RPMI8226 (cell line): ENCODE data around the gene IER3.
"Not testable (repeated sequence)": the region's sequence is repeated elsewhere in the genome, so short reads cannot be mapped to it uniquely, and the experiment has no call there.

Experiments used
- DNase-seq: peaks from one replicate; pipeline ENCODE4 v3.0.0-alpha.2; 2015

The IER3 gene

GRCh38 chr6:30747300-30747687 lies 2.9 kb upstream of the IER3 start:
- no peak for DNase-seq

- DNase-seq: peak; percentile 42
Measured at GRCh38 chr6:30743099-30744053, 971 bp downstream of the IER3 start.

- DNase-seq: peak; percentile 99
Measured at GRCh38 chr6:30742316-30743098, 1.8 kb downstream of the IER3 start, which contains the start of gene FLOT1. FLOT1 (minus strand) TSS chr6:30742687; CDS start chr6:30742189, 498 bp downstream.

GRCh38 chr6:30741789-30742315 lies 2.5 kb downstream of the IER3 start:
- no peak for DNase-seq

GRCh38 chr6:30741063-30741779 lies 3.1 kb downstream of the IER3 start:
- no peak for DNase-seq

- DNase-seq: no peak
Measured at GRCh38 chr6:30740540-30740870, 3.8 kb downstream of the IER3 start.

- DNase-seq: no peak
Measured at GRCh38 chr6:30738532-30738931, 5.8 kb downstream of the IER3 start.

GRCh38 chr6:30735668-30736314 lies 8.6 kb downstream of the IER3 start:
- DNase-seq: no peak

- DNase-seq: no peak
Measured at GRCh38 chr6:30732237-30732943, 12.0 kb downstream of the IER3 start.

- peak; percentile 93 for DNase-seq
Measured at GRCh38 chr6:30730601-30731435, 13.5 kb downstream of the IER3 start.

GRCh38 chr6:30727920-30728553 lies 16.3 kb downstream of the IER3 start:
- DNase-seq: no peak

- DNase-seq: no peak
Measured at GRCh38 chr6:30726506-30727413, 17.6 kb downstream of the IER3 start.

GRCh38 chr6:30725713-30726505 lies 18.4 kb downstream of the IER3 start:
- no peak for DNase-seq

- no peak for DNase-seq
Measured at GRCh38 chr6:30724906-30725667, 19.3 kb downstream of the IER3 start.

- DNase-seq: not testable (repeated sequence)
Measured at GRCh38 chr6:30723843-30724741, 20.3 kb downstream of the IER3 start.

- not testable (repeated sequence) for DNase-seq
Measured at GRCh38 chr6:30723159-30723842, 21.0 kb downstream of the IER3 start.
